OCI-LY3 (cell line): ENCODE data around the gene CCL4L2.
"Not testable (repeated sequence)": the region's sequence is repeated elsewhere in the genome, so short reads cannot be mapped to it uniquely, and the experiment has no call there.

Experiments
- H2AFZ ChIP-seq: fragments of 200-600, 300-600 bp; shearing (Covaris generic); 2 replicates; pipeline ENCODE4 v1.6.0; 2014; ENCODE audit warnings: antibody characterized with exemption, low read depth, low read length
- H3K27ac ChIP-seq: fragments of 200-600, 300-600 bp; sonication (generic); 2 replicates; pipeline ENCODE4 v1.5.1; 2014; ENCODE audit warnings: mild to moderate bottlenecking, low read length, moderate library complexity, mixed read lengths
- H3K27me3 ChIP-seq: fragments of 200-600, 300-600 bp; sonication (generic); 2 replicates; pipeline ENCODE4 v1.6.1; 2014; ENCODE audit warnings: low read depth, low read length, mixed read lengths
- H3K36me3 ChIP-seq: fragments of 200-600, 300-600 bp; sonication (generic); replicated peaks from 2 replicates; pipeline ENCODE3; 2014; ENCODE audit warnings: low read depth, low read length, mixed read lengths
- H3K4me1 ChIP-seq: fragments of 300-600, 200-600 bp; sonication (generic); 2 replicates; pipeline ENCODE4 v1.6.1; 2014; ENCODE audit warnings: low read length, mixed read lengths
- H3K4me2 ChIP-seq: fragments of 200-600, 300-600 bp; sonication (generic); 2 replicates; pipeline ENCODE4 v1.6.1; 2014; ENCODE audit warnings: low read length, mixed read lengths
- H3K4me3 ChIP-seq: fragments of 300-600, 200-600 bp; sonication (generic); 2 replicates; pipeline ENCODE4 v1.5.1; 2014; ENCODE audit warnings: antibody characterized with exemption, mild to moderate bottlenecking, low read length, moderate library complexity
- H3K79me2 ChIP-seq: fragments of 300-600, 200-600 bp; shearing (Covaris generic); 2 replicates; pipeline ENCODE4 v1.6.1; 2014; ENCODE audit warnings: mild to moderate bottlenecking, low read length, mixed read lengths
- H3K9ac ChIP-seq: fragments of 300-600, 200-600 bp; shearing (Covaris generic); 2 replicates; pipeline ENCODE4 v1.6.0; 2014; ENCODE audit warnings: mild to moderate bottlenecking, low read length, moderate library complexity
- H3K9me3 ChIP-seq: fragments of 200-600, 300-600 bp; shearing (Covaris generic); 2 replicates; pipeline ENCODE4 v1.6.1; 2014; ENCODE audit warnings: low read length, mixed read lengths; ENCODE audit not compliant: insufficient read depth
- H4K20me1 ChIP-seq: fragments of 200-600, 300-600 bp; sonication (generic); 2 replicates; pipeline ENCODE4 v1.6.1; 2016; ENCODE audit warnings: low read length, mixed read lengths; ENCODE audit not compliant: insufficient read depth
- CTCF ChIP-seq: fragments of 200-600, 300-600 bp; sonication (generic); IDR thresholded peaks from 2 replicates; pipeline ENCODE4 v1.5.1; 2014; ENCODE audit warnings: antibody characterized with exemption, low read length, low read depth
- EZH2phosphoT487 ChIP-seq: fragments of 200-600 bp; shearing (Covaris generic); IDR thresholded peaks from 2 replicates; pipeline ENCODE4 v1.6.1; 2018; ENCODE audit warnings: antibody characterized with exemption, mixed run types, low read depth

CCL4L2 gene

GRCh38 chr17:36188891-36189306 lies 22.0 kb upstream of the CCL4L2 start:
- Histone ChIP-seq H3K27me3 (no peaks in the 10 kb centered on the region), H3K4me3 (no peak overlapping the region), H3K4me2 (no peak overlapping the region), H3K36me3 (no peaks in the 10 kb centered on the region), H3K9ac (no peak overlapping the region), H3K9me3 (no peaks in the 10 kb centered on the region), H4K20me1 (no peaks in the 10 kb centered on the region), H2AFZ (no peak overlapping the region), H3K4me1 (no peaks in the 10 kb centered on the region), H3K27ac (no peak overlapping the region), H3K79me2 (no peaks in the 10 kb centered on the region)
- no peak for TF ChIP-seq EZH2phosphoT487
- no peak for TF ChIP-seq CTCF

- not testable (repeated sequence) for H3K4me2 ChIP-seq, H4K20me1 ChIP-seq, H3K27ac ChIP-seq, H3K27me3 ChIP-seq, H3K4me3 ChIP-seq, H2AFZ ChIP-seq, H3K79me2 ChIP-seq, H3K36me3 ChIP-seq, H3K4me1 ChIP-seq, H3K9ac ChIP-seq, H3K9me3 ChIP-seq
Observed at GRCh38 chr17:36189993-36190392, 20.9 kb upstream of the CCL4L2 start.

GRCh38 chr17:36190549-36191330 lies 20.1 kb upstream of the CCL4L2 start:
- not testable (repeated sequence) for H3K79me2 ChIP-seq, H4K20me1 ChIP-seq, H3K4me1 ChIP-seq, H2AFZ ChIP-seq, H3K27me3 ChIP-seq, H3K4me3 ChIP-seq, H3K27ac ChIP-seq, H3K4me2 ChIP-seq, H3K9me3 ChIP-seq, H3K36me3 ChIP-seq, H3K9ac ChIP-seq

- Histone ChIP-seq H3K79me2 (no peaks in the 10 kb centered on the region), H3K27ac (no peak overlapping the region), H3K9ac (no peak overlapping the region), H3K4me3 (no peak overlapping the region), H2AFZ (no peak overlapping the region), H4K20me1 (no peaks in the 10 kb centered on the region), H3K9me3 (no peaks in the 10 kb centered on the region), H3K4me2 (no peak overlapping the region), H3K36me3 (no peaks in the 10 kb centered on the region), H3K27me3 (no peaks in the 10 kb centered on the region), H3K4me1 (no peaks in the 10 kb centered on the region)
- TF ChIP-seq CTCF (no peak), EZH2phosphoT487 (no peak)
Observed at GRCh38 chr17:36193216-36193775, 17.6 kb upstream of the CCL4L2 start.

GRCh38 chr17:36194147-36194831 lies 16.6 kb upstream of the CCL4L2 start:
- H3K4me1 ChIP-seq, H2AFZ ChIP-seq, H3K27me3 ChIP-seq, H3K9me3 ChIP-seq, H3K79me2 ChIP-seq, H4K20me1 ChIP-seq, H3K9ac ChIP-seq, H3K27ac ChIP-seq, H3K36me3 ChIP-seq, H3K4me2 ChIP-seq, H3K4me3 ChIP-seq: not testable (repeated sequence)

- H3K4me1 ChIP-seq, H3K4me3 ChIP-seq, H3K36me3 ChIP-seq, H3K4me2 ChIP-seq, H3K27ac ChIP-seq, H2AFZ ChIP-seq, H4K20me1 ChIP-seq, H3K79me2 ChIP-seq, H3K9ac ChIP-seq, H3K27me3 ChIP-seq, H3K9me3 ChIP-seq: not testable (repeated sequence)
Observed at GRCh38 chr17:36194832-36195433, 15.9 kb upstream of the CCL4L2 start.
